Pancreas (tissue), 10 donors: ENCODE measurements around the gene HFM1. TPM values are rescaled to one million over a fixed set of nuclear protein-coding genes. Genes with fewer than 3 reads are reported as not detected.
"Not testable (repeated sequence)": the region's sequence is repeated elsewhere in the genome, so short reads cannot be mapped to it uniquely, and the experiment has no call there.

Source experiments
- ATAC-seq, 4 donors: fragments of 200-7000 bp; cut with Tn5 transposase; one replicate each; pipeline versions ENCODE4 v1.8.0 to v1.9.1; 2020; ENCODE audit warnings: mild to moderate bottlenecking in 4 of 4, moderate library complexity in 4 of 4
- DNase-seq, 6 donors: peaks; one replicate each; pipeline ENCODE4 v3.0.0-alpha.2; 2020
- FAIRE-seq: peaks from 2 replicates; lab custom pipeline; 2012; peaks lifted over from hg19 to GRCh38; lab: Jason Lieb, UNC
- H3K27ac ChIP-seq, 4 donors: fragments of 200-600 bp; sonication (generic); 1 replicate in 3 of 4; 2 replicates in 1 of 4; pipeline versions ENCODE4 v1.5.0 to v1.8.0; 2020
- H3K27me3 ChIP-seq, 4 donors: fragments of 200-600 bp; one replicate each; pipeline ENCODE4 v1.8.0; 2021
- H3K36me3 ChIP-seq, 3 donors: fragments of 200-600 bp; sonication (generic) in 1 of 3; one replicate each; pipeline versions ENCODE4 v1.5.0 to v1.8.0; 2020 to 2021
- H3K4me1 ChIP-seq, 3 donors: fragments of 200-600 bp; one replicate each; pipeline ENCODE4 v1.8.0; 2021
- H3K4me3 ChIP-seq, 4 donors: fragments of 200-600 bp; sonication (generic) in 2 of 4; one replicate each; pipeline versions ENCODE4 v1.5.0 to v1.8.0; 2020 to 2021
- H3K9me3 ChIP-seq, 4 donors: fragments of 200-600 bp; one replicate each; pipeline ENCODE4 v1.8.0; 2021
- WGBS, 2 donors: extraction: QIAGEN DNeasy Blood & Tissue Kit; methylation state at CpG; one replicate each; pipeline ENCODE4 v1.1.7; 2013; 5-methylcytosine and 5-hydroxymethylcytosine counted together
- intact Hi-C, 3 donors: fragments of 100-400 bp; cut with DNase I; formaldehyde crosslinking; loops; one replicate each; pipeline versions ENCODE4 v1.11.1 to v1.14.2; 2022
- polyA plus RNA-seq, 2 donors: library from polyadenylated mRNA; stranded (reverse); fragments of 200-250 nt; gene quantifications; one replicate each; pipeline ENCODE4 v1.2.3, GENCODE V29; 2013
- total RNA-seq, 6 donors: library from RNA; stranded (reverse); fragmentation: NEBNext Ultra II Directional in 4 of 6; extraction: Animal tissue kit (Norgen Biotek cat#: 25700) in 4 of 6; gene quantifications; one replicate each; pipeline versions ENCODE4 v1.2.1 to v1.2.4, GENCODE V29; 2021 to 2023
- TF ChIP-seq, protein P1 (sequence below), 4 donors: fragments of 200-600 bp; sonication (generic) in 3 of 4; IDR thresholded peaks; one replicate each; pipeline versions ENCODE4 v1.5.0 to v1.8.0; 2021; ENCODE audit warnings: antibody characterized with exemption in 4 of 4
- donor health status: healthy with polysubstance abuse.
- donor health status: DM: no; HTN: no; CAD: no; lungs with moderate emphysema.
- donor health status: DM: no; HTN: no; CAD: no.
- donor health status: control.
- donor health status: control.
- donor health status: Bipolar disorder and iron deficiency.
- donor health status: DM: yes; HTN: yes; CAD: no.
- donor health status: DM: no; HTN: no; CAD: no.
- donor health status: DM: no; HTN: no; CAD: no.
- donor health status: DM: yes; HTN: yes; CAD: no.

The HFM1 gene
- total and polyA plus RNA-seq, 8 donors, result 0.54 to 2.4 (median 1.5) TPM

DNA sequence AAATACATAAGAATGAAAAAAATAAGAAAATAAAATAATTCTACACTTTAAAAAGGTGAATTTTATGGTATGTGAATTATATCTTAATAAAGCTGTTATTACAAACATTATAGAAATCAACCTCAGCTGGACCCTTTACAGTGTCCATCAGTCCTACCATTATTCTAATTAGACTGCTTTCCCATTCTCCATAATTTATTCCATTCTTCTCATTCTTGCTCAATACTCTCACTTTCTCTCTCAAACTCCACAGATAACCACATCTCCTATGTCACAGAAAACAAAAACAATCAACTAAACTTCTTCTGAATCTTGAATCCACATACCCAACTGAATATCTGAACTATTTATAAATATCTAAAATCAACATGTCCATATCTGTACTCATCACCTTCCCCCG, 11.6 kb downstream of the HFM1 start:
- ATAC-seq (no peak), FAIRE-seq (no peak), DNase-seq (no peak)
- H3K27ac ChIP-seq, result no peak overlapping the region
- no peaks in the 10 kb centered on the region for H3K36me3 ChIP-seq
- 79 to 84% methylated on average over 1 of the region's 1 CpG for WGBS, 2 donors
- intact Hi-C loops, result loop anchor here in 1 of 3 donors (10.0 kb wide), 1 partner anchor 108 kb away; no protein-coding TSS in a partner anchor
- TF ChIP-seq, protein P1, sequence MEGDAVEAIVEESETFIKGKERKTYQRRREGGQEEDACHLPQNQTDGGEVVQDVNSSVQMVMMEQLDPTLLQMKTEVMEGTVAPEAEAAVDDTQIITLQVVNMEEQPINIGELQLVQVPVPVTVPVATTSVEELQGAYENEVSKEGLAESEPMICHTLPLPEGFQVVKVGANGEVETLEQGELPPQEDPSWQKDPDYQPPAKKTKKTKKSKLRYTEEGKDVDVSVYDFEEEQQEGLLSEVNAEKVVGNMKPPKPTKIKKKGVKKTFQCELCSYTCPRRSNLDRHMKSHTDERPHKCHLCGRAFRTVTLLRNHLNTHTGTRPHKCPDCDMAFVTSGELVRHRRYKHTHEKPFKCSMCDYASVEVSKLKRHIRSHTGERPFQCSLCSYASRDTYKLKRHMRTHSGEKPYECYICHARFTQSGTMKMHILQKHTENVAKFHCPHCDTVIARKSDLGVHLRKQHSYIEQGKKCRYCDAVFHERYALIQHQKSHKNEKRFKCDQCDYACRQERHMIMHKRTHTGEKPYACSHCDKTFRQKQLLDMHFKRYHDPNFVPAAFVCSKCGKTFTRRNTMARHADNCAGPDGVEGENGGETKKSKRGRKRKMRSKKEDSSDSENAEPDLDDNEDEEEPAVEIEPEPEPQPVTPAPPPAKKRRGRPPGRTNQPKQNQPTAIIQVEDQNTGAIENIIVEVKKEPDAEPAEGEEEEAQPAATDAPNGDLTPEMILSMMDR (IDR thresholded peaks at IDR 0.05), result no peak
- H3K4me1 ChIP-seq, result no peaks in the 10 kb centered on the region
- no peaks in the 10 kb centered on the region for H3K9me3 ChIP-seq
- H3K27me3 ChIP-seq, result no peaks in the 10 kb centered on the region
- no peak overlapping the region for H3K4me3 ChIP-seq

DNA sequence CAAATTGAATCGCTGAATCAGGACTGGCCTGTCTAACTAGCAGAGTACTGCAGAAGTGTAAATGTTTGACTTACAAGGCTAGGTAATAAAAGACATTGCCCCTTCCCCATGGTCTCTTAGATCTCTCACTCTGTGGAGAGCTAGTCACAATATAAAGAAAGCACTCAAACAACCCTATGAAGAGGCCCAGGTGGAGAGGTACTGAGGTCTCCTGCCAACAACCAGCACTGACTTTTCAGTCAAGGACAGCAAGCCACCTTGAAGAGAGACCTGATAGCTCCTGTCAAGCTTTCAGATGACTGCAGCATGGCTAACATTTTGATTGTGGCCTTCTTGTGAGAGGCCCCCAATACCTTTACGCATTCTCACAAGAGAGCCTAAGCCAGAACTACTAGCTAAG, 18.5 kb downstream of the HFM1 start:
- FAIRE-seq, result no peak

DNA sequence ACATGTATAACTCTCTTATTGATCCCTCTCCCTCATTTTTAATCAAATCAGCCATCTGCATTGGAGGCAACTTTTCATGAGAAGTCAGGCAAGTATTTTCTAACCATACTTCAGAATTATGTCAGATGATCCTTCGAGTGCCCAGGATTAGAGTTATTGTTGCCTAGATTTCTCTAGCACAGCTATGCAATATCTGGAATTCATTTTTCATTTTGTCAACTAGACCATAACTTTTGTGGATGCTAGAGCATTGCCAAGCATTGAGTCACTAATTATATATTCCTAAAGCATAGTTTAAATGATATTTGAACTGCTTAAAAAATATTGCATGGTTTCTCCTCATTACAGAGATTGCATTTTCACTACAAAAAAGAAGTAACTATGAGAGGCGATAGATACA, 21.2 kb downstream of the HFM1 start:
- Histone ChIP-seq H3K36me3 (no peaks in the 10 kb centered on the region), H3K27ac (no peak overlapping the region), H3K4me1 (no peaks in the 10 kb centered on the region), H3K9me3 (no peaks in the 10 kb centered on the region), H3K4me3 (no peak overlapping the region), H3K27me3 (no peaks in the 10 kb centered on the region)
- intact Hi-C loops, result no loop called here
- WGBS, 2 donors, result 78 to 79% methylated on average over 2 of the region's 2 CpGs
- FAIRE-seq (no peak), ATAC-seq (no peak), DNase-seq (no peak)
- TF ChIP-seq, protein P1 (IDR thresholded peaks at IDR 0.05), result no peak

More for the DNA sequence above, 18.5 kb downstream of the HFM1 start:
- Histone ChIP-seq H3K27ac (no peak overlapping the region), H3K9me3 (no peaks in the 10 kb centered on the region), H3K4me3 (no peak overlapping the region), H3K4me1 (no peaks in the 10 kb centered on the region), H3K27me3 (no peaks in the 10 kb centered on the region), H3K36me3 (no peaks in the 10 kb centered on the region)
- DNase-seq (no peak), ATAC-seq (no peak)
- TF ChIP-seq, protein P1 (IDR thresholded peaks at IDR 0.05), result no peak
- WGBS, 2 donors, result 79% methylated on average over 2 of the region's 2 CpGs
- intact Hi-C loops, result no loop called here

DNA sequence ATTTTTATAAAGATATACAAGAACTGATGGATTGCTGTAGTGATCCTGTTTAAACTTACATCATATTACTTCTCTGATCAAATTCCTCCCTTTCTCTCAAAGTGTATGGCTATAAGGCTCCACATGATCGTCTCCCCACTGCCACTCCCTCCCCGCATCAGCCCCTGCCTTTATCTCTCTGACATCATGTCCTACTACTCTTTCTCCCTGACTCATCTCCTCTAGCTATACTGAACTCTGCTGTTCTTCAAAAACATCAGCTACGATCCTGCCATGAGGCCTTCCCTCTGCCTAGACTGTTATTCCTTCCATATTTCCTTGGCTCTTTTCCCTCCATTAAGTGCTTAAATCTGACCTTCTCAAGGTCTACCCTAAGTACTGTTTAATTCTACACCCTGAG, 22.8 kb downstream of the HFM1 start:
- WGBS, 2 donors, result 79 to 83% methylated on average over 3 of the region's 3 CpGs
- no peaks in the 10 kb centered on the region for H3K36me3 ChIP-seq
- DNase-seq (no peak), ATAC-seq (no peak), FAIRE-seq (no peak)
- H3K4me1 ChIP-seq, result no peaks in the 10 kb centered on the region
- H3K27ac ChIP-seq, result no peak overlapping the region
- TF ChIP-seq, protein P1 (IDR thresholded peaks at IDR 0.05), result no peak
- intact Hi-C loops, result no loop called here
- H3K9me3 ChIP-seq, result no peaks in the 10 kb centered on the region
- H3K27me3 ChIP-seq, result no peaks in the 10 kb centered on the region
- H3K4me3 ChIP-seq, result no peak overlapping the region

DNA sequence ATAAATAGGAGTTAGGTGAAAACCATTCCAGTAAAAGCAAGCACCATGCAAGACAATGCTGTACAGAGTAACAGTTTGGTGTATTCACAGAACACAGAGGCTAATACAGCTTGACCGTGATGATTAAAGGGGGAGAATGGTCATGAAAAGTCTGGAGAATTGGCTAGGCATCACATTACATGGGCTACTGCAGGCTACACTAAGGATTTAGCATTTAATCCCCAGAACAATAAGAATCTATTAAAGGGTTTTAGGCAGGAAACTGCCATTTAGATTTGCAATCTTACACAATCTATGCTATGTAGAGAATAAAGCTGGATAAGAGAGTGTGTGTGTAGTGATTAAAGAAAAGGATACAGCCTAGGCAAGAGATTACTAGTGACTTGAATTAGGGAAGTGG, 30.6 kb downstream of the HFM1 start:
- Histone ChIP-seq H3K4me3 (no peak overlapping the region), H3K4me1 (no peaks in the 10 kb centered on the region), H3K36me3 (no peaks in the 10 kb centered on the region), H3K9me3 (no peaks in the 10 kb centered on the region), H3K27ac (no peak overlapping the region), H3K27me3 (no peaks in the 10 kb centered on the region)
- no peak for ATAC-seq
- WGBS, 2 donors, result 90 to 92% methylated on average over 1 of the region's 1 CpG
- DNase-seq, result no peak
- FAIRE-seq, result no peak
- intact Hi-C loops, result no loop called here
- TF ChIP-seq, protein P1 (IDR thresholded peaks at IDR 0.05), result no peak

DNA sequence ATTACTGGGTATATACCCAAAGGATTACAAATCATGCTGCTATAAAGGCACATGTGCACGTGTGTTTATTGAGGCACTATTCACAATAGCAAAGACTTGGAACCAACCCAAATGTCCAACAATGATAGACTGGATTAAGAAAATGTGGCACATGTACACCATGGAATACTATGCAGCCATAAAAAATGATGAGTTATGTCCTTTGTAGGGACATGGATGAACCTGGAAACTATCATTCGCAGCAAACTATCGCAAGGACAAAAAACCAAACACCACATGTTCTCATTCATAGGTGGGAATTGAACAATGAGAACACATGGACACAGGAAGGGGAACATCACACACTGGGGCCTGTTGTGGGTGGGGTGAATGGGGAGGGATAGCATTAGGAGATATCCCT, 32.4 kb downstream of the HFM1 start:
- H3K27me3 ChIP-seq, ATAC-seq, DNase-seq, H3K4me1 ChIP-seq, intact Hi-C loops, FAIRE-seq, H3K4me3 ChIP-seq, H3K27ac ChIP-seq, H3K9me3 ChIP-seq, H3K36me3 ChIP-seq: not testable (repeated sequence)
- 92 to 97% methylated on average over 3 of the region's 3 CpGs for WGBS, 2 donors
